Sigmoid colon (tissue), 7 donors: ENCODE results near the gene ARHGEF10L. TPM values are rescaled to one million over a fixed set of nuclear protein-coding genes. Genes with fewer than 3 reads are reported as not detected.

Source experiments
- DNase-seq: peaks from one replicate; pipeline ENCODE4 v3.0.0-alpha.2; 2019
- H3K27ac ChIP-seq, 4 donors: fragments of 200-600 bp; sonication (generic); one replicate each; pipeline ENCODE4 v1.5.1; 2016 to 2019; ENCODE audit warnings: mild to moderate bottlenecking in 1 of 4
- H3K27me3 ChIP-seq, 3 donors: fragments of 200-600 bp; sonication (generic); one replicate each; pipeline ENCODE4 v1.5.1; 2019; ENCODE audit warnings: mild to moderate bottlenecking in 1 of 3
- H3K36me3 ChIP-seq, 4 donors: fragments of 200-600 bp; sonication (generic); one replicate each; pipeline ENCODE4 v1.5.1; 2016 to 2019
- H3K4me1 ChIP-seq, 4 donors: fragments of 200-600 bp; sonication (generic); one replicate each; pipeline ENCODE4 v1.5.1; 2017 to 2019
- H3K4me3 ChIP-seq, 4 donors: fragments of 200-600 bp; sonication (generic); one replicate each; pipeline ENCODE4 v1.5.1; 2017 to 2019; ENCODE audit warnings: mild to moderate bottlenecking in 2 of 4, moderate library complexity in 1 of 4
- H3K9me3 ChIP-seq, 4 donors: fragments of 200-600 bp in 3 of 4; sonication (generic) in 3 of 4; one replicate each; pipeline versions ENCODE4 v1.5.1 to v1.6.1; 2013 to 2019
- EP300 ChIP-seq, 4 donors: sonication (generic); formaldehyde crosslinking; IDR thresholded peaks; one replicate each; pipeline ENCODE4 v1.6.1; 2017; ENCODE audit warnings: antibody characterized with exemption in 4 of 4
- POLR2A ChIP-seq, 2 donors: fragments of 450-650 bp; IDR thresholded peaks; one replicate each; pipeline ENCODE4 v1.6.1; 2016; ENCODE audit warnings: antibody characterized with exemption in 2 of 2, mild to moderate bottlenecking in 2 of 2, moderate library complexity in 2 of 2
- POLR2AphosphoS5 ChIP-seq, 4 donors: sonication (generic); formaldehyde crosslinking; IDR thresholded peaks; one replicate each; pipeline ENCODE4 v1.6.1; 2017; ENCODE audit warnings: antibody characterized with exemption in 4 of 4
- WGBS, 2 donors: extraction: QIAGEN DNeasy Blood & Tissue Kit; methylation state at CpG; one replicate each; pipeline ENCODE4 v1.1.7; 2013; 5-methylcytosine and 5-hydroxymethylcytosine counted together
- intact Hi-C: fragments of 100-400 bp; cut with DNase I; formaldehyde crosslinking; loops from one replicate; pipeline ENCODE4 v1.15.1; 2023
- polyA plus RNA-seq, 3 donors: library from polyadenylated mRNA; stranded (reverse); fragments of 200-250 nt; gene quantifications; one replicate each; pipeline ENCODE4 v1.2.3, GENCODE V29; 2013
- total RNA-seq, 4 donors: library from RNA; depleted of rRNA; stranded (reverse); fragments of >200 nt; gene quantifications; one replicate each; pipeline ENCODE4 v1.1.0, GENCODE V29; 2016
- TF ChIP-seq, protein P1 (sequence below), 4 experiments: fragments of 450-650 bp in 3 of 4; fragments of 200-600 bp in 1 of 4; IDR thresholded peaks; one replicate each; pipeline ENCODE4 v1.5.1; 2016 to 2019; ENCODE audit warnings: antibody characterized with exemption in 4 of 4, mild to moderate bottlenecking in 3 of 4, moderate library complexity in 2 of 4
- donor health status: healthy with polysubstance abuse.
- donor health status: Bipolar disorder and iron deficiency.
- donor health status: healthy.

ARHGEF10L gene
- total and polyA plus RNA-seq, 7 donors: 25.0 to 76.2 (median 33.0) TPM

DNA sequence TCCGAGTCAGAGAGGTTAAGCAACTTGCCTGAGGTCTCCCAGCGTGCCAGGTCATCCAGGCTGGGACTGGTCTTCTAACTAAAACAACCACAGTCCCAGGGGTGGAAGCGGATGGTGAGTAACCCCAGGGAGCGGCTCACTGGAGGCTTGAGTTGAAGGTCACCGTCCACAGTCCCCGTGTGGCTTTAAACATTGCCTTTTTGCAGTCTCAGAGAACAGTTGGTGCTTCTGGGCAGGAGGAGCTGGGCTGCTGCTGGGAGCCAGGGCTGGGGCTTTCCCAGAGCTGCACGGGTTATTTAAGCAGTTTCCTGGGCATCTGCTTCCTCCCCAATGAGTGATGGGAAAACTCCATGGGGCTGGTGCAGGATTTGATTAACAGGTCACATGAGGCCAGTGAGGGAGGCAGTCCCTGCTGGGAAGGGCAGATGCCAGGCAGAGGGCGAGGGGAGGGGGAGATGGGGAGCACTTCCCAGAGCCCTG is 12.3 kb downstream of the ARHGEF10L start:
- TF ChIP-seq EP300 (IDR thresholded peaks at IDR 0.05) (no peak), POLR2AphosphoS5 (IDR thresholded peaks at IDR 0.05) (no peak), POLR2A (IDR thresholded peaks at IDR 0.05) (no peak)
- TF ChIP-seq, protein P1, sequence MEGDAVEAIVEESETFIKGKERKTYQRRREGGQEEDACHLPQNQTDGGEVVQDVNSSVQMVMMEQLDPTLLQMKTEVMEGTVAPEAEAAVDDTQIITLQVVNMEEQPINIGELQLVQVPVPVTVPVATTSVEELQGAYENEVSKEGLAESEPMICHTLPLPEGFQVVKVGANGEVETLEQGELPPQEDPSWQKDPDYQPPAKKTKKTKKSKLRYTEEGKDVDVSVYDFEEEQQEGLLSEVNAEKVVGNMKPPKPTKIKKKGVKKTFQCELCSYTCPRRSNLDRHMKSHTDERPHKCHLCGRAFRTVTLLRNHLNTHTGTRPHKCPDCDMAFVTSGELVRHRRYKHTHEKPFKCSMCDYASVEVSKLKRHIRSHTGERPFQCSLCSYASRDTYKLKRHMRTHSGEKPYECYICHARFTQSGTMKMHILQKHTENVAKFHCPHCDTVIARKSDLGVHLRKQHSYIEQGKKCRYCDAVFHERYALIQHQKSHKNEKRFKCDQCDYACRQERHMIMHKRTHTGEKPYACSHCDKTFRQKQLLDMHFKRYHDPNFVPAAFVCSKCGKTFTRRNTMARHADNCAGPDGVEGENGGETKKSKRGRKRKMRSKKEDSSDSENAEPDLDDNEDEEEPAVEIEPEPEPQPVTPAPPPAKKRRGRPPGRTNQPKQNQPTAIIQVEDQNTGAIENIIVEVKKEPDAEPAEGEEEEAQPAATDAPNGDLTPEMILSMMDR (IDR thresholded peaks at IDR 0.05): no peak
- H3K4me3 ChIP-seq: no peak overlapping the region
- 15 to 42% methylated on average over 8 of the region's 8 CpGs for WGBS, 2 donors
- H3K36me3 ChIP-seq: no peaks in the 10 kb centered on the region
- H3K27ac ChIP-seq: peak overlapping the region; percentile 5 to 76 (median 44)
- H3K9me3 ChIP-seq: no peaks in the 10 kb centered on the region
- intact Hi-C loops: no loop called here
- DNase-seq: no peak
- peaks cover 0 to 47% (median 31%) of the 10 kb centered on the region in 4 donors for H3K4me1 ChIP-seq
- no peaks in the 10 kb centered on the region for H3K27me3 ChIP-seq

DNA sequence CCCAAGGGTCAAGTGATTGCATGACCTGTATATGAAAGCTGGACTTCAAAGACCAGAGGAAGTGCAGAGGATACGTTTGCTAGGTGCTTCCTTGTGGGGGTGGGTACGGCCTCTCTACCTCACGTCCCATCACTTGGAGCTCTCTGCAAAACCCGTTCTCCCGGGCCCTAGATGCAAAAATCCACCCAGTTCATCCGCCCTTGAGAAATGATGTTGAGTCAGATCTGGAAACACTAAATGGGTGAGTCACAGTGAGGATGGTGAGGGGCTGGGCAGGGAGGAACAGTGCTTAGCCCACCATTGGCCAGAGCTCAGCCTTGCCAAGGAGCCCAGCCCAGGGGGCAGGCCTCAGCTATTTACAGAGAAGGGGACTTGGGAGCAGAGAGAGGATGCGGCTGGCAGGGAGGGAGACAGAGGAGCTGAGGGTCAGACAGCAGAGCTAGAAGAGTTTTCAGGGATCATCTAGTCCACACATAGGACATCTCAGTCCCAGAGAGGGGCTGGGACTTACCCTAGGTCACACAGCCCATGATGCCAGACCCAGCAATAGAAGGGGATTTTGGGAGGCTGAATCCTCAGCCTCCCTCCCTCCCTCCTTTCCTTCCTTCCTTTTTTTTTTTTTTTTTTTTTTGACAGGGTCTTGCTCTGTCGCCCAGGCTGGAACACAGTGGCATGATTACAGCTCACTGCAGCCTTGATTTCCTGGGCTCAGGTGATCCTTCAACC is 14.6 kb downstream of the ARHGEF10L start:
- Histone ChIP-seq H3K36me3 (no peaks in the 10 kb centered on the region), H3K4me1 (peaks cover 0 to 42% (median 26%) of the 10 kb centered on the region in 4 donors), H3K4me3 (no peak overlapping the region), H3K9me3 (no peaks in the 10 kb centered on the region), H3K27me3 (no peaks in the 10 kb centered on the region), H3K27ac (peak overlapping the region; percentile 14 to 76 (median 38))
- DNase-seq: no peak
- TF ChIP-seq EP300 (IDR thresholded peaks at IDR 0.05) (no peak), POLR2A (IDR thresholded peaks at IDR 0.05) (no peak), POLR2AphosphoS5 (IDR thresholded peaks at IDR 0.05) (no peak)
- TF ChIP-seq, protein P1 (IDR thresholded peaks at IDR 0.05): no peak
- WGBS, 2 donors: 67 to 75% methylated on average over 8 of the region's 8 CpGs
- intact Hi-C loops: no loop called here

DNA sequence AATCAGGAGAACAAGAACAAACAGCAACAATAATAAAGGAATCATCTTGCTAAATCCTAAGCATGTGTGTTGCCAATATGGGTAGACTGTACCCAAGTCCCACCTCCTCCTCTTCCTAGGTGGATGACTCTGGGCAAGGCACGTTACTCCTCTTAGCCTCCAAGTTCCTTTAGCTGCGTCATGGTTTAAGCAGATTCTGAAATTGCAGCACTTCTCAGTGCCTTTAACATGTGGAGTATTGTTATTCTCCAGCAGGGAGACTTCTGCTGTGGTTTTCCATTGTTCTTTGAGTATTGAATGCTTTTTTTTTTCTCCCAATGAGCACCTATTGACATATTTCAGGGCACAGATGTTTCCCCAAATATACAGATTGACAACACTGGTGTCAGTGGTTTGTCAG is 15.5 kb downstream of the ARHGEF10L start:
- no peak for DNase-seq
- intact Hi-C loops: no loop called here
- Histone ChIP-seq H3K4me3 (no peak overlapping the region), H3K9me3 (no peaks in the 10 kb centered on the region), H3K4me1 (peaks cover 0 to 41% (median 23%) of the 10 kb centered on the region in 4 donors), H3K36me3 (no peaks in the 10 kb centered on the region), H3K27me3 (no peaks in the 10 kb centered on the region), H3K27ac (peak overlapping the region in 2 of 4 donors; percentile 55 to 76)
- TF ChIP-seq POLR2AphosphoS5 (IDR thresholded peaks at IDR 0.05): no peak
- TF ChIP-seq, protein P1 (IDR thresholded peaks at IDR 0.05): no peak
- no peak for TF ChIP-seq EP300 (IDR thresholded peaks at IDR 0.05)
- TF ChIP-seq POLR2A (IDR thresholded peaks at IDR 0.05): no peak
- WGBS, 2 donors: 83 to 84% methylated on average over 2 of the region's 2 CpGs

DNA sequence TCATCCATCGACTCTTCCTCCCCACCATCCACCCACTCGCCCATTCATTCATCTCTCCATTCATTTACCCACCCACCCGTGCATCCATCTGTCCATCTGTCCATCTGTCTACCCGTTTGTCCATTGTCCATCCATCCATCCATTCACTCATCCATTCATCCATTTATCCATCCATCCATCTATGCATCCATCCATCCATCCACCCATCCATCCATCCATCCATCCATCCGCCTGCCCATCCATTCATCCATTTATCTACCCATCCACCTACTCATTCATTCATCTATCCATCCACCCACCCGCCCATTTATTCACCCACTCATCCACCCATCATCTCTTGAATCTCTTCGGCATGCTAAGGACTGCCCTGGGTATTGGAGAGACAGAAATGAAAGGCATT is 18.5 kb downstream of the ARHGEF10L start:
- no peak for DNase-seq
- no peak overlapping the region for H3K4me3 ChIP-seq
- intact Hi-C loops: no loop called here
- TF ChIP-seq POLR2A (IDR thresholded peaks at IDR 0.05) (no peak), POLR2AphosphoS5 (IDR thresholded peaks at IDR 0.05) (no peak), EP300 (IDR thresholded peaks at IDR 0.05) (no peak)
- TF ChIP-seq, protein P1 (IDR thresholded peaks at IDR 0.05): no peak
- no peaks in the 10 kb centered on the region for H3K27me3 ChIP-seq
- peaks cover 0 to 44% (median 29%) of the 10 kb centered on the region in 4 donors for H3K4me1 ChIP-seq
- no peaks in the 10 kb centered on the region for H3K36me3 ChIP-seq
- peak overlapping the region in 2 of 4 donors; percentile 94 to 97 for H3K27ac ChIP-seq
- WGBS, 2 donors: 92% methylated on average over 7 of the region's 7 CpGs
- no peaks in the 10 kb centered on the region for H3K9me3 ChIP-seq
